SK-N-SH (cell line): ENCODE data around the gene LLGL2.

Experiments
- CTCF ChIP-seq: fragments of 200-600 bp; sonication (generic); IDR thresholded peaks from 2 replicates; pipeline ENCODE4 v1.6.1; 2017; ENCODE audit warnings: antibody characterized with exemption, mild to moderate bottlenecking, moderate library complexity
- GATA2 ChIP-seq: sonication (generic); formaldehyde crosslinking; IDR thresholded peaks from 2 replicates; pipeline ENCODE4 v1.5.0; 2020; ENCODE audit warnings: mild to moderate bottlenecking, missing genetic modification reagents
- IRF3 ChIP-seq: fragments of 150-350 bp; IDR thresholded peaks from 2 replicates; pipeline ENCODE4 v1.6.1; 2016; ENCODE audit warnings: mild to moderate bottlenecking, low read depth, low read length
- MAX ChIP-seq: IDR thresholded peaks from 2 replicates; pipeline ENCODE4 v1.4.0; 2012; ENCODE audit warnings: low read depth
- POLR2AphosphoS5 ChIP-seq: IDR thresholded peaks from 2 replicates; pipeline ENCODE4 v1.6.1; 2012; ENCODE audit warnings: low read depth, low read length
- REST ChIP-seq: IDR thresholded peaks from 2 replicates; pipeline ENCODE4 v1.6.1; 2012; ENCODE audit warnings: mild to moderate bottlenecking, low read depth, low read length, moderate library complexity
- TCF12 ChIP-seq: IDR thresholded peaks from 2 replicates; pipeline ENCODE4 v1.4.0; 2012
- ZBTB33 ChIP-seq: IDR thresholded peaks from 2 replicates; pipeline ENCODE4 v1.4.0; 2012; ENCODE audit warnings: low read depth, borderline replicate concordance

- TF ChIP-seq CTCF, result no peak
- no peak for TF ChIP-seq MAX
- no peak for TF ChIP-seq POLR2AphosphoS5
- no peak for TF ChIP-seq IRF3
- no peak for TF ChIP-seq TCF12
- no peak for TF ChIP-seq ZBTB33
- TF ChIP-seq GATA2, result no peak
- TF ChIP-seq REST, result no peak
Observed at GRCh38 chr17:75530837-75531720, 5.6 kb downstream of the LLGL2 start.
